Transverse colon (tissue), 3 donors: ENCODE results near the gene RPTOR.

Experiments
- CTCF ChIP-seq, 5 experiments: fragments of 200-600 bp in 3 of 5; fragments of 450-650 bp in 2 of 5; sonication (generic) in 3 of 5; IDR thresholded peaks; 1 replicate in 2 of 5; 2 replicates in 3 of 5; pipeline ENCODE4 v1.5.1; 2016 to 2017; ENCODE audit warnings: antibody characterized with exemption in 5 of 5, inconsistent platforms in 3 of 5, mild to moderate bottlenecking in 2 of 5, moderate library complexity in 1 of 5
- POLR2A ChIP-seq: fragments of 450-650 bp; IDR thresholded peaks from one replicate; pipeline ENCODE4 v1.6.1; 2016; ENCODE audit warnings: antibody characterized with exemption, mild to moderate bottlenecking, moderate library complexity

GRCh38 chr17:80902197-80902962, 357.7 kb downstream of the RPTOR start:
- TF ChIP-seq CTCF (IDR thresholded peaks at IDR 0.05) = no peak
- TF ChIP-seq POLR2A = no peak
